ENCODE data around the gene ADAM17.
"Not testable (repeated sequence)": the region's sequence is repeated elsewhere in the genome, so short reads cannot be mapped to it uniquely, and the experiment has no call there.

The ADAM17 gene

DNA sequence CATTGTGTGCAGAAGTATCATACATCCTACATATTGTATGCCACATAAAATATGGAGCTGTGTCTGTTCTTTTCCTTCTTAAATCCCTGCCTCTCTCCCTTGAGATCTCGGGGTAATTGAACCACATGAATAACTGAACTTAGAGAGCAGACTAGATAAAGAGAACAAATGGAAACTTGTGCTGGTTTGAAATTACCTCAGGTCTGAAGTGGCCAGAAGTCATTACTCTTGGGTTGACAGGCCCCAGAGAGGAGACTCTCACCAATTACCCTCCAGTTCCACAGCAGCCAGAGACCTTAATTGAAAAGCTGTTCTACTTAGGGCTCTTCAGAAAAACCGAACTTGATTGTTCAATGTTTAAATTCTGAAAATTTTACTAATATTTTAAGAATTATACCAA lies 5.0 kb upstream of the ADAM17 start:
- DNase-seq: no peak

DNA sequence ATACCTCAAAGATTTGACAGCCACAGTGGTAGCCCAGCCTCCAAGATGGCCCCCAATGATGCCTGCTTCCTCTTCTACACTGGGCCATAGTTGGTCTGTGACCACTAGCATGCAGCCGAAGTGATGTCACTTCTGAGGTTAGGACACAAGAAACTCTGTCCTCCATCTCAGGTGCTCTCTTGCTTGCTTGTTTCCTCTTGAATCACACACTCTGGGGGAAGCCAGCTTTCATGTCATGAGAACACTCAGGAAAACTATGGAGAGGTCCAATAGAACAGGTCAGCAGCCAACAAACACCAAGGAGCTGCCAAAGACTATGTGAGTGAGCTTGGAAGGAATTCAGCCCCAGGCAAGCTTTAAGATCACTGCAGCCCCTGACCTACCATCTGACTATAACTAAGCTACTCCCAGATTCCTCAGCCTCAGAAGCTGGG lies 3.3 kb upstream of the ADAM17 start:
- peak; percentile 93 for DNase-seq

DNA sequence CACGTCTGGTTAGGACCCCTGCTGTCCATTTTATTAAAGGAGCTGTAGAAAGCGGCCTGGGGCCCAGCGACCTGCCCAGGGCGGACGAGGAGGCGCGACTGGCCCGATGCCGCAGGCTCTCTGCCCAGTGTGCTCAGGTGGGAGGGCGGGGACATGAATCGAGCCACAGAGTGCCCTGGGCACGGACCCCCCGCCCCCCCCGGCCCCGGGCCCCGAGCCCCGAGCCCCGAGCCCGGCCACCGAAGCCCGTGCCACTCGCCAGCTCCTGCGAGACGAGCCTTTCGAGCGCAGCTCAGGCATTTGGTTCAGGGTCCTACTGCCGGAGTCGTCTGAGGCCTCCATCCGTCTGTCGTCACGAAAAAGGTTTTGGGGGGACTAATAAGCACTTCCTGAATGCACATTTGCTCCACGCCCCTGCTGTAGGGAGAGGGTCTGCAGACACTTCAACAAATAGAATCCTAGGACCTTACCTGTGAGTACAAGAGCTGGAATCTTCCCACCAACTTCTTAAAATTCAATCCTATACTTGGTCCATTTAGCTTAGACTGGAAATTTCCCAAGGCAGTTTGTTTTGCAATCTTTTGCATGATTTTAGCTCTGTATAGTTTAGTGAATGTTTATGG lies 602 bp upstream of the ADAM17 start:
- no peak for DNase-seq

DNA sequence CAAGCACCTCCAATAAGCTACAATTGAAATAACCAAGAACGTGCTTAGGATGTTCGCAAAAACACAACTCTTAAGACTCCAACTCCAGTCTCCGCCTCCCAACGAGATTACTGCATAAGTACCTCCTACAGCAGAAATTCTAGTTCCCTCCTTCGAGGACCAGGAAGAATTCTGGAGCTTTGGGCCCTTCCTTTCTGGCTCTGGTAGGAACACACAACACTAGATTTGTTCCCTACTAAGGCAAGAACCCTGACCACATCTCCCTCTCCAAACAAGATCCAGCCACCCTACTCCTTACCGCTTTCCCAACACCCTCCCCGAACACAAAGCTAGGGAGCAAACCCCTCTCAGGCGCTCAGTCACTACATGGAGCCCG lies 721 bp downstream of the ADAM17 start:
- DNase-seq: peak; percentile 26

DNA sequence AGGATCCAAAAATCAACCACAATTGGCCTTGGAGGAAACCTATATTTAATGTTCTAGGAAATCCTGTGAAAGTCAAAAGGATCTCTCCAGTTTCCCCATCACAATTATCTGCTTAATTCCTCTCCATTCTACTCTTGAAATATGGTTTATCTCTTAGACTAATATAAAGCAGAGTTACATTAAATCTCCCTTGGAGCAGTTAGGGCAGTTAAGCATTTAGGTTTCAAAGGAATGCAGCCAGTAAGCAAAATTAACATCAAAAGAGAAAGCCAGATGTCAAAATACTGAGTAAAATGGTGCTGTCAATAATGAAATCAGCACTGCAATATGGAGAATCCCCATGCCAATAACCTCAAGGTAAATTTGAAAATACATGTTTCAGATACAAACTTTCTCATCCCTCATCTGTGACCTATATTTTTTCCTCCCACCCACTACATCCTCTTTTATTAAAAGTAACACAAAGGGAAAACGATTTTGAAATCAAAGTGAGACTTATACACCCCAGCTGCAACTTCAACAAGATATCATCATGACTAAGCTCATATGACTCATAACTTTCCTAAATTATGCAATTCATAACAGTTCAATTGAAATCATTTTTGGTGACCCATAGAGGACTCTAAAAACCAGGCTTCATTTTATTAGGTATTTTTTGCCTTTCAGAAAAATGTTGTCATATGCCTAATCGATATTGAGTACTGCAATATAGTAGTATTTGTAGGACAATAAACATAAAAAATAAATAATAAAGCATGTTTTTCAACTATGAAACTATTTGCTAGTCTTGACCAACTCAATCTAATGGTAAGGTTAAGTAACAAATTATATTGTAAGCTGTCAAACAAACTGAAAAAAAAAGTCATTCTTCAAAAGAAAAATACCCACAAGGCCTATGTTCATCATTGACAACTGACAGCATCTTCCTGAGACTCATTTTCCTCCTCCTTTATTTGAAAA lies 3.1 kb downstream of the ADAM17 start:
- peak; percentile 57 for DNase-seq

DNA sequence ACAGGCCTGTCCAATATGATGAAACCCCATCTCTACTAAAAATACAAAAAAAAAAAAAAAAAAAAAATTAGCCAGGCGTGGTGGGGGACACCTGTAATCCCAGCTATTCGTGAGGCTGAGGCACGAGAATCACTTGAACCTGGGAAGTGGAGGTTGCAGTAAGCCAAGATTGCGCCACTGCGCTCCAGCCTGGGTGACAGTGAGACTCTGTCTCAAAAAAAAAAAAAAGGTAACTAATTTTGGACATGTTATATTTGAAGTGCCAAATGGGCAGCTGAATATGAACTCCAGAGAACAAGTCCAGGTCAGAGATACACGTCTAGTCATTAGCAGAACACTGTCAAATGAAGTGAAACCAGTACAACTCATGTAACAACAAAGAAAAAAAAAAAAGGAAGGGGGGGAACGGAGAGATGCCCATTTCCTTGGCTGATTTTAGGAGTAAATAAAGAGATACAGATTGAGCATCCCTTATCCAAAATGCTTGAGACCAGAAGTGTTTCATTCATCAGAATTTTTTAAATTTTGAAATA lies 4.7 kb downstream of the ADAM17 start:
- DNase-seq: not testable (repeated sequence)

DNA sequence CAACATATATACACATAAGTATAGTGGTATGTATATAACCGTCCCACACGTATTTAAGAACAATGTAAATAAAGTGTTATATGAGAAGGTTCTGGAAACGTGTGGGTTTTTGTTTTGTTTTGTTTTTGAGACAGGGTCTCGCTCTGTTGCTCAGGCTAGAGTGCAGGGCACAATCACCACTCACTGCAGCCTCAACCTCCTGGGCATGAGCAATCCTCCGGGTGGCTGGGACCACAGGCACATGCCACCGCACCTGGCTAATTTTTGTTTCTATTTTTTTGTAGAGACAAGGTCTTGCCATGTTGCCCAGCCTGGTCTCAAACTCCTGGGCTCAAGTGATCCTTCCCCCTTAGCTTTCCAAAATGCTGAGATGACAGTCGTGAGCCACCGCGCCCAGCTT lies 6.2 kb downstream of the ADAM17 start:
- no peak for DNase-seq

DNA sequence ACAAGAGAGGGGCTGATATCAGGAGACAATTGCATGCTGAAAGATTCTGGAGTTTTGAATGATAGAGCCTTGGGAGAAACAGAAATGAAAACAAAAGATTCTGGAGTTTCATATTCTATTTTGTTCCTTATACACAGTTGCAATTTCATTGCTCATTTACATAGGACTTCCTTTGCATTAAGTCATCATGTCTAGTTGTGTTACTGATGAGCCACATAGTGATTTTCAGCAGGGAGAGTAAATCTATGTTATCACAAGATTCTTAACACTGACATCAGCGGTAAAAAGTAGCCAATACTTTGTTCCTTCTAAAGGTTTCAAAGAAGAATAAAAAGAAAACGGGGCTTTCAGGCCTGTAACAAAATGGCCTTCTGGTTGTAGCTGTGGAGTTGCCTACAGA lies 7.1 kb downstream of the ADAM17 start:
- no peak for DNase-seq

DNA sequence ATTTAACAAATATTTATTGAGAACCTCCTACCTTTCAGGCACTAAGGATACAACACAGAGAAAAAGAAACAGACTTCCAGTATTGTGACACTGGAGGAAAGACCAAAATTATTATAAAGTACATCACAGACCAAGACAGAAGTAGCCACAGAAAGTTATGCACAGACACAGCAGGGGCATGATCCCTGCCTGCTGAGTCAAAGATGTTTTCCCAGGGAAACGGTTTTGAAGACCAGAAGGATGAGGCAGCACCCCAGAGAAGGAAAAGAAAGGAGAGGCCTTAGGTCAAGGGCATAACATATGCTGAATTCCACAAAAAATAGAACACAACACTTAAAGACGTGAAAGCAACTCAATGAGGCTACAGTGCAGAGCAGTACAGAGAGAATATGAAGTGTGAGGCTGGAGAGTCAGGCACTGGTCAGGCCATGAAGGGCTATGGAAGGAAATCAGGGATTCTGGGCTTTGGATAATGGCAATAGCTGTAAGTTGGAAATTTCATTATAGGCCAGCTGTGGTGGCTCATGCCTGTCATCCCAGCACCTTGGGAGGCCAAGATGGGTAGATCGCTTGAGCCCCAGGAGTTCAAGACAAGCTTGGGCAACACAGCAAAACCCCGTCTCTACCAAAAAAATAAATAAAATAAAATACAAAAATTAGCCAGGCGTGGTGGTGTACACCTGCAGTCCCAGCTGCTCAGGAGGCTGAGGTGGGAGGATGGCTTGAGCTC lies 8.2 kb downstream of the ADAM17 start:
- DNase-seq: no peak

DNA sequence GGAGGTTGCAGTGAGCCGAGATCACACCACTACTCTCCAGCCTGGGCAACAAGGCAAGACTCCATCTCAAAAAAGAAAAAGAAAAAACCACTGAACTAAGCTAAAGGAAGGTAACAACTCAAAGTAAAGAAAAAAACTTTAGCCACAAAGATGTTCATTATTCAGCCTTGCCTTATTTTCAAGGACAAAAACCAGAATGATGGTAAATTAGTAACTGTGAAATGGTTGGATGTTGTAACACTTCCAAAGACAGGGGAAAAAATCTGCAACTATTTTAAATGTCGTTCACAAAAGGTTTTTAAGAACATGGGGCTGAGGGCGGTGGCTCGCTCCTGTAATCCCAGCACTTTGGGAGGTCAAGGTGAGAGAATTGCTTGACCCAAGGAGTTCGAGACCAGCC lies 10.1 kb downstream of the ADAM17 start:
- DNase-seq: no peak

DNA sequence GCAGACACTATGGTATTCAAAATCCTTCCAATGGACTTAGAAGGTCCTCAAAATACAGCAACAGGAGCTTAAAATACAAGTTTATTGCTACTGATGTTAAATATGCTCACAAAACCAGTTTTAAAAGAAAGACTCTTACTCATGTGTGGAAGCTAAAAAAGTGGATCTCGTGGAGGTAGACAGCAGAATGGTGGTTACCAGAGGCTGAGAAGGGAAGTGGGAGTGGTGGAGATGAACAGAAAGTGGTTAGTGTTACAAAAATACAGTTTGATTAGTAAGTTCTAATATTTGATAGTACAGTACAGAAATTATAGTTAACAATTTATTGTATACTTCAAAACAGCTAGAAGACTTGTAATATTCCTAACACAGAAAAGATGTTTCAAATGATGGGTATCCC lies 12.1 kb downstream of the ADAM17 start:
- no peak for DNase-seq

DNA sequence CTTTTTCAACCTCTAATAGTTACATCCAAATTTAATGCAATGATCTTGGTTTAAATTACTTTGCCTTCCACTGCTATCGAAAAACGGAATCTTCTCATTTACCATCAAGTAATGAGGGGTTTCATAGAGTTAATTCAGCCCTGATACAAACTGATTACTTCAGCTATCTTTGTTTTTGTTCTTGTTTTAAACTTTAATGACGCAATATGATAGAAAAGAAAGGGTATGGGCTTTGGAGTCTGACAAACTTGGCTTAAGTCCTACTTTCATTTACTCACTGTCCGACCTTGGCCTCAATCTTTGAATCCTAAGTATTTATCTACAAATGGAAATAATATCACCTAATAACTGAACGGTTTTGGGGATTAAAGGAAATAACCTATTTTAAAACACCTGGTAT lies 16.1 kb downstream of the ADAM17 start:
- no peak for DNase-seq

DNA sequence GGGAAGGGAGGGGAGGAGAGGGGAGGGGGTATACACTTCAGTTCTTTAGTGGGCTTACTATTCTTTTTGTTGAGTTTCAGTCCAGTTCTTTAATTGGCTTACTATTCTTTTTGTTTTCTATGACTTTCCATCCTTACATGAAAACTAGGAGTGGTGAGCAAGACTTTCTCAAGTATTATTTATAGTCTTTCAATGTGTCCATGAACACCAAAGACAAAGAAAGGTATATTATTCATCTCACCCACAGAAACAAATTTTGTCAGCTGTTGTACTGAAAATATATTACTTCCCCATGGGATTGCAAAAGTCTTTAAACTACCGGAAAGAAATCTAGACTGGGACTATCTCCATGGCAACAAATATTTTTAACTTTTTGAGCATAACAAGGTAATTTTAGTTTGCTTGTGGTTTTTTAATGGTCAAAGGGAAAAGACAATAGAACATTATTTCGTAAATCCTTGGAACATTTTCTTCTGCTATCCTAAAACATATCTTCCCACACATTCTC lies 17.6 kb downstream of the ADAM17 start:
- DNase-seq: no peak

DNA sequence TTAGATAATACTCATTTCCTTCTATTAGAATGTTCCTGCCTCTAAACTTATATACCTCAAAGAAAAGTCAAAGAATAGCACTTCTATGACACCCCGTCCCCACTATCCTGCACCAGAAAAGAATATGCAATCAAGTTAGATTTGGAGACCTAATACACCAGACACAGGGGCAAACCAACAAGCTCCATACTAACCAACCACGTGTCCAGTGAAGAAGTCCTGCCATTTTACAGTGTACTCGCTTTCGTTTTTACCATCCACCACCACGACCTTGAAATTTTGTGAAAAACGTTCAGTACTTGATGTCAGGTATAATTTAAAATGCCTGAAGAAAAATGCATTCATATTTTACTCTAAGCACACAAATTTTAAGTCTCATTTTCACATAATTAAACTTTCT lies 19.1 kb downstream of the ADAM17 start:
- DNase-seq: no peak

DNA sequence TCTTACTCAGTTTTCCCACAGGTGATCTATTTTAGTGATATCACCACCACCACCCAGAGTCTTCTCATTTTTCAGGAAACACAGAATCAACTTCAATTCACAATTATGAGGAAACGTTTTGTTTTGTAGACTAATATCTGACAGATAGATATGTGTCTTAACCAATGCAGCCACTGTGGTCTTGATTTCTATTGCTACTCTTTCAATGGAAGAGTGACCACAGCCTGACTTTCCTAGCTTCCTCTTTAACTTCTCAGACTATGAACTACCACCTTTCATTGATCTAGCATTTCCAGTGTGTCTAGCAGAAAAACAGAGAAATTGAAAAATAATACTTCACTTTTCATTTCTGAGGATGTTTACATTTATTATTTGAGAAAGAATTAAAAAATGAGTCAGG lies 20.5 kb downstream of the ADAM17 start:
- DNase-seq: no peak

DNA sequence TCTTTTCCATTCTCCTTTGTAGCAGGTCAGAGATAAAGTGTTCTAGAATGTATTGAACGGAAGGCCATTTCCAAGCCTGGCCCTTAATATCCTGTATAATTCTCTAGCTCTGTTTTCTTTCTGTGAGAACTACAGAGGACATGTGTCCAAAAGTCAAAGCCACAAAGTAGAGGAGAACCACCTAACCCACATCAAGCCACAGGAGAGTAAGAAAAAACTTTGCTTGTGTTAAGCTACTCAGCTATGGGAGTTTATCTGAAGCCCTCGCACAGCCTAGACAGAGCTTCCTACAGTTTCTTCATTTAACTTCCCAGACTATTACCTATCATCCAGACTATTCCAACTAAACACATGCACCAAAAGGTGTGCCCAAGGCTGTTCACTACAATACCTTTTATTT lies 22.0 kb downstream of the ADAM17 start:
- no peak for DNase-seq

DNA sequence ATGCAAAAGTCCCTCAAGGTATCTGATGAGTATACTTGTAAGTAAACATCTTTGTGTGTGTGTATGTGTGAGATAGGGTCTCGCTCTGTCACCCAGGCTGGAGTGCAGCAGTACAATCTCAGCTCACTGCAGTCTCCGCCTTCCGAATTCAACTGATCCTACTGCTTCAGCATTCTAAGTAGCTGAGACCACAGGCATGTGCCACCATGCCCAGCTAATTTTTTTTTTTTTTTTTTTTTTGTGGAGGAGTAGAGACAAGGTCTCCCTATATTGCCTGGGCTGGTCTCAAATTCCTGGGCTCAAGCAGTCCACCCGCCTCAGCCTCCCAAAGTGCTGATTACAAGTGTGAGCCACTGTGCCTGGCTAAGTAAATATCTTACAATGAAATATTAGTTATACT lies 23.2 kb downstream of the ADAM17 start:
- DNase-seq: no peak

DNA sequence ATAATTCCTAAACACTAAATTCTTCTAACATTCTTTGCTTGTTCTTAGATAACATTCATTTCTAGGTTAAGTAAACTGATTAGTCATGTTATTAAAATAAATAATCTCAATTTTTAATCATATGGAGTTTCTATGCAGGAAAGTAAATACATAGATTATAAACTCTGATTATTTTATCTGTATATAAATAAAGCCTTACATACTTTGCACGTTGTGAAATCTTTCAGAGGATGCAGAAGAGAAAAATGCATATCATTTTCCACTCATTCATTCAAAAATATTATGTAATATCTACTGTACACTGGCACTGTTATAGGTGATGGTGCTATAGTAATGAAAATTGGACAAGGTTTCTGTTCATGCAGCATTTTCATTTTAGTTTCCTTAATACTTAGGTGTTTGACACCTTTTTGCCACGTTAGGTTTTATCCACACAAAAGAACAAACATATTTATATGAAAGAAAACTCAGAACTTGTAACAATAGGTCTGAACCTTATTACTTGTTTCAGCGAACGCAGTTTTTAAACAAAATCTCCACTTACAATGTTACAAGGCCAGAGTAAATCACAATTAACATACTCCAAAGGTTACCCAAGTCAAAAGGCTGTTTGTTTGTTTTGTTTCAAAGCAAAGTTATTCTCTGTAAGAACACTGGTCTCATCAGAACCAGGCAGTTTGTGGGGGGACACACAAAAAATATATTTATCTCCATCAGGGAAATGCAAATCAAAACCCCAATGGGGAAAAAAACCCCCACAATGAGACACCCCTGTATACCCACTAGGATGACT lies 27.4 kb downstream of the ADAM17 start:
- DNase-seq: no peak

DNA sequence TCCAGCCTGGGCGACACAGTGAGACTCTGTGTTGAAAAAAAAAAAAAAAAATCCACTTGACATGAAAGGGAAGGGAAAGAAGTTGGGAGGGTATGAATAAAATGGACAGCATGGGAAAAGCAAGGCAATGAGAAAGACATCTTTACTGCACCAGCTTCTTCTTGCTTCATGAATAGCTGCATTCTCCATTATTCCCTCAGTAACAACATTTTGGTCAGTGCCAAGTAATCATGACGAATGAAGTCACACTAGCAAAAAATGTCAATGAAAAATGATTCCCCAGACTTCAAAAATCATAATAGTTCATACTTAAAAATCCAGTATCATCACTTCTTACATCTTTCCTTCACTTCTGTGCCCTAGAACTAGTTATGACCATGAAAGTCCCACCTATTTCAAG lies 30.4 kb downstream of the ADAM17 start:
- no peak for DNase-seq

DNA sequence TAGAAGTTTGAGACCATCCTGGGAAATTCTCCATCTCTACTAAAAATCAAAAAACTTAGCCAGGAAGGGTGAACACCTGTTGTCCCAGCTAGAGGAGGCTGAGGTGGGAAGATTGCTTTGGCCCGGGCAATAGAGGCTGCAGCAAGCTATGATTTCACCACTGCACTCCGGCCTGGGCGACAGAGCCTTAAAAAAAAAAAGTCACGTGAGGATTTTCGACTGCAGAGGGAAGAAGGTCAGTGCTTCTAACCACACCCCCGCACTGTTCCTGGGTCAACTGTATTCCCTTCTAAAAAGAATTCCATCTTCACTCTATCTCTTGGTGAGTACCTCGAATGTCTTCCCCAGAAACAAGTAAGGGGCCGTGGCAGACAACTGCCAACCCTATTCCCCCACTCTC lies 31.3 kb downstream of the ADAM17 start:
- no peak for DNase-seq

DNA sequence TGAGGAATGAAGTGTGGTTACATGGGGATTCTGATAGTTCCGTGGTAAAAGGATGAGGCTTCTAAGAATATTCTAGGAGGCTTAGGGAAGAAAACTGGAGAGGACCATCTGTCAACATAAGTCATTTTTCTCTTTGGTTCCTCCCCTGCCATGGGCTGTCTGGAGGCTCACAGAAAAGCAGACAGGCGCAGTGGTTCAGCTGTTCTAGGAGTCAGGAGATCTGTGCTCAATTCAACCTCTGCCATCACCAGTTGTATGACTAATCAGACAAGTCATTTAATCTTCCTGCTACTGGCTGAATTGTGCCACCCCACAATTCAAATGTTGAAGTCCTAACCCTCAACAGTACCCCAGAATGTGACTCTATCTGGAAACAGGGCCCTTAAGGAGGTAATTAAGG lies 36.4 kb downstream of the ADAM17 start:
- DNase-seq: no peak

DNA sequence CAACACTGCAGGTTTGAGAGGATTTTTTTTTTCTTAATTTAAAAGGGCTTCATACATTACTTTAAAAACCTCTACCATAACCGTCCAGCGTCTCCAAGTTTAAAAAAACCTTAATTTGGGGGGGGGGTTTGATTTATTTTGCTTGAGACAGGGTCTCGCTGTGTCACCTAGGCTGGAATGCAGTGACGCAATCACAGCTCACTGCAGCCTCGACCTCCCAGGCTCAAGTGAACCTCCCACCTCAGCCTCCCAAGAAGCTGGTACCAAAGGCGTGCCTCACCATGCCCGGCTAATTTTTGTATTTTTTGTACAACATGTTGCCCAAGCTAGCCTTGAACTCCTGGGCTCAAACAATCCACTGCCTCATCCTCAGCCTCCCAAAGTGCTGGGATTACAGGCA lies 36.9 kb downstream of the ADAM17 start:
- no peak for DNase-seq

DNA sequence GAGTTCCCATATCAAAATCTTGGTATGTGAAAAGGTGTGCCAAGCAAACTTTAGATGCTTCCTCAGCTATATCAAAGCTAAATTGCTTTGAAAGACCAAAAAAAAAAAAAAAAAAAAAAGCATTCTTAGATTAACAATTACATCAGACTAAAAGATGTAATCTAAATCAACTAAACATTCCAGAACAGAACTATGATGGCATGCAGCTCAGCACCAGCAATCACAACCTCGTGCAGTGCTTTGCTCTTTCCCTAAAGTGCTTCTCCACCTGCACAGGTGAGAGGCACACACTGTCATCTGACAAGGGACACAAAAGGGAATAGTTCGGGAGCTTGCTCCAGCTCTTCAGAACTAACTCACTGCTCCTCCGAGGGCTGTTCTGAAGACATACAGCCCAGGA lies 37.5 kb downstream of the ADAM17 start:
- DNase-seq: no peak
